GM12873 (cell line): ENCODE results near the gene ATP6V1D.

Source experiments
- TF ChIP-seq, protein P1 (sequence below): IDR thresholded peaks from 2 replicates; pipeline ENCODE4 v1.5.1; 2012; ENCODE audit warnings: low read depth, mild to moderate bottlenecking, moderate library complexity, low read length, control low read depth; ENCODE audit not compliant: insufficient read depth; ENCODE audit errors: missing control alignments

ATP6V1D gene

DNA sequence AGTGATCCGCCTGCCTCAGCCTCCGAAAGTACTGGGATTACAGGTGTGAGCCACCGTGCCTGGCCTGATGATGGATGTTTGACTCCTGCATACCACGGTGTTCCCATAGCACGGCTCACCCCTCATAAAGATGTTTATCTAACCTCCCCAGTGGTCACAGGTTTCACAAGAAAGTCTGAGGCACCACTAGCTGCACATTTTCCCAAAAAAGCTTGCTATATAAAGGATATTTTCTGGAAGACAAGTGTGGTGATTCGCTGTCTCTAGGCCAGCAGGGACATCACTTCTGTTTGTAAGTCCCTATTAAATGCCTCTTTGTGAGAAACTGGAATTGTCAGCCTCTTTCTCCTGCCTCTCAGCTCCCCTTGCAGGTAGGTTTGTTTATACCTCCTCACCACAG is 34.1 kb upstream of the ATP6V1D start:
- TF ChIP-seq, protein P1, sequence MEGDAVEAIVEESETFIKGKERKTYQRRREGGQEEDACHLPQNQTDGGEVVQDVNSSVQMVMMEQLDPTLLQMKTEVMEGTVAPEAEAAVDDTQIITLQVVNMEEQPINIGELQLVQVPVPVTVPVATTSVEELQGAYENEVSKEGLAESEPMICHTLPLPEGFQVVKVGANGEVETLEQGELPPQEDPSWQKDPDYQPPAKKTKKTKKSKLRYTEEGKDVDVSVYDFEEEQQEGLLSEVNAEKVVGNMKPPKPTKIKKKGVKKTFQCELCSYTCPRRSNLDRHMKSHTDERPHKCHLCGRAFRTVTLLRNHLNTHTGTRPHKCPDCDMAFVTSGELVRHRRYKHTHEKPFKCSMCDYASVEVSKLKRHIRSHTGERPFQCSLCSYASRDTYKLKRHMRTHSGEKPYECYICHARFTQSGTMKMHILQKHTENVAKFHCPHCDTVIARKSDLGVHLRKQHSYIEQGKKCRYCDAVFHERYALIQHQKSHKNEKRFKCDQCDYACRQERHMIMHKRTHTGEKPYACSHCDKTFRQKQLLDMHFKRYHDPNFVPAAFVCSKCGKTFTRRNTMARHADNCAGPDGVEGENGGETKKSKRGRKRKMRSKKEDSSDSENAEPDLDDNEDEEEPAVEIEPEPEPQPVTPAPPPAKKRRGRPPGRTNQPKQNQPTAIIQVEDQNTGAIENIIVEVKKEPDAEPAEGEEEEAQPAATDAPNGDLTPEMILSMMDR = no peak

DNA sequence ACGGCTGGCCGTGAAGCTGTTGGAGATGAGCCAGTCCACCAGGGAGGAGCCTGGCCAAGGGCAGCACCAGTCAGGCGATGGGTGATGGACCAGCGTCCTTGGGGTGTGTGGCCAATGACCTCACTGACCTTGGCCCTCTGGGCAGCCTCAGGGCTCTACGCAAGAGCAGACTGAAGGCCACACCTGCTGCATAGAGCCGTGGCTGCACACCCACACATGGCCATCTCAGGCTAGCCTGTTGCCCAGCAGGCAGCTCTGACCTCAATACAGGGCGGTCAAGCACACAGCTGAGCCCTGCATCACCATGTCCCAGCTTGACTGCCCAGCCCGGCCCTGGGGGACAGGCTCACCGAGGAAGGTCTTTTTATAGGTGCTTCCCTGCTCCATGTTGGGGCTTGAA is 33.2 kb upstream of the ATP6V1D start:
- TF ChIP-seq, protein P1 = no peak

DNA sequence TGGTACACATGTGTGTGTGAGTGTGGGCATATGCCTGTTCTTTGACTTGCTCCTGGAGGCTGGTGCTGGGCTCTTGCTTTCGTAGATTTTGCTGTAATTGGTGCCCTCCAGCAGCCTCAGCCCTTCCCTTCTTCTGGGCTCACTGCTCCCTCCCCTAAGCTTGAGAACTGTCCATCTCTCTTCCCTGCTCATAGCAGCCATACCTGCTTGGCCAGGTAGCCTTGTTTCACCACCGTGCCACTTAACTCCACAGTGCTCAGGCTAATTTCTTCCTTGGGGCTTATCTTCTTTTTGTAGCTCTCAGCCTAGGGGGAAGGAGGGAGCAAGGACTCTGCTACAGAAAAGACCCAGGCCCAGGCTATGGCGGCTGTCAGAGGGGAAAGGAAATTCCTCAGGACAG is 32.5 kb upstream of the ATP6V1D start:
- TF ChIP-seq, protein P1 = no peak

DNA sequence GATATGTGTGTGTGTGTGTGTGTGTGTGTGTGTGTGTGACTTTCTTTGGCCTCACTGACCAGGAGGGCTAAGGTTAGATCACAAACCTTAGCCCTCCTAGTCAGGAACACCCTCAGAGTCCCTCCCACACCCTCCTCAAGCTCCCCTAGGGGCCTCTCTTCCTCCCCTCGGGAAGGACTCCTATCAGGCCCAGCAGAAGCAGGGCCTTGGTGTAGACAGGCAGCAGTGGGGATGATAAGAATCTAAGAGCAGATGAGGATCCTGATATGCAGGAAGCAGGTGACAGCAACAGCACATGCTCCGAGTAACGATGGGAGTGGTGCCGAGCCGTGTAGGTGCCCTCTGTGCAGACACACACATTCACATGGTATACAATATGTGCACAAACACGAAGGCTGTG is 31.7 kb upstream of the ATP6V1D start:
- TF ChIP-seq, protein P1 = no peak

DNA sequence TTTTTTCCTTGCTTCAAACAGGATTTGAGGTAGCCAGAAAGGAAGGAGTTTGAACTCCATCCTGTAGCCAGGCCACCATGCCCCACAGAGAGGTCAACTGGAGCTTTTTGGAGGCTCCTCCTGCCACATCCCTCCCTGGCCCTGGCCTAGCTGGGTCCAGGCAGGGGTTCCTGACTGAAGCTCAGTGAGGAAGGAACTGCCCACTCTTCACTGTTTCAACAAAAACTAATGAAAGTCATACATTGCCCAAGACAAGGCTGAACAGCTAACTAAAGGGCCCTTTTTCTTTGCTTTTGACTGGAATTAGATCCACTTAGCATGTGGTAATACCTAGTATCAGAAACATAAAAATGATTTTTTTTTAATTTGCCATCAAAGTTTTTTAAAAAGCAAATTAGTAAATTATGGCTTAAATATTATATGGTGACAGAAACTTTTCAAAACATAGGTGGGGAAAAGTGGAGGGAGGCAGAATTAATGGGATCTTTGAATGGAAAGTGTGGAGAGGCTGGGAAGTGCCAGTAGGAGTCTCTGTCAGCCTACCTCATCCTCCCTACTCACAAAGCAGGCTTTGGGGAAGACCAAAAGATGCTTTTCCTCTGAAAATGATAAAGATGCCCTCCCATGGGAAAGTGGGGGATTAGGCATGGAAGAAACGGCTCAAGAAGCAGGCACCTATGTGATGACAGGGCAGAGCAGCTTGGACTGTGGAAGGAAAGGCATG is 30.4 kb upstream of the ATP6V1D start:
- TF ChIP-seq, protein P1 = no peak

DNA sequence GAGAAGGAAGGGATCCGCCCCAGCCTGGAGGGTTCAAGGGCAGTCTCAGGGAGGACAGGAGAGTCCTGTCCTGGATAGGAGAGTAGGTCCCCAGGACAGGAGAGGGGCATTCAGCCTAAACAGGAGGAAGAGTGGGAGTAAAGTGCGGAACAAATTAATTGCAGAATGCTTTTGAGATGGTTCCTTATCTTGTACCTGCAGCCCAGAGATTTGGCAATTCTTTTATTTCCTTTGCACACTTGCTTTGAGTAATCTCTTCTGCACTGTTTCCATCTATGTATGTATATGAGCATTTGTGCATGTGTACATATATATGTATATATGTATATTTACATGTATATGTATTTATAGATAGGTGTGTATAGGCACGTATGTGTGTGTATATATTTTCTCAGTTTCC is 29.7 kb upstream of the ATP6V1D start:
- TF ChIP-seq, protein P1 = no peak

DNA sequence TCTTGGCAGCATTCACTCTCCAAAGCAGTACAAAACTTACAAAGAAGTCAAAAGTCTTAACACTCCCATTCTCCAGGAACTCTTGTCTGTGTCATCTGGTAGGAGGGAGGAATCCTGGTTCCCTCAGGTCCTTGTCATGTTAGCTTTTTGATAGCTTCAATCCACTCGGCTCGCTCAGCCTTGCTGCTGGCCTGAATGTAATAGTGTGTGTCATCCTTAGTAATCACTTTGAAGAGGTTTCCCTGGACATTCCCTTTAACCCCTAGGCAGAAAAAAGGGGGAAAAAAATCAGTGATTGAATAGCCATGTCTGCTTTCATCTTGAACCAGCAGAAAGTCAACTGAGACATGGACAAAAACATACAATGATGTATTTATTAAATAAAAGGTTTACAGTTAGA is 27.6 kb upstream of the ATP6V1D start:
- TF ChIP-seq, protein P1 = no peak
